ENCODE measurements around the gene KCNAB1. TPM values are rescaled to one million over a fixed set of nuclear protein-coding genes. Genes with fewer than 3 reads are reported as not detected.

KCNAB1 gene
- total and polyA plus RNA-seq, 4 donors = 0.76 to 2.8 (median 1.0) TPM

GRCh38 chr3:156226676-156227420, 106.5 kb downstream of the KCNAB1 start:
- no peak overlapping the region for H3K4me3 ChIP-seq (ENCODE audit: low read depth in 1 of 3, low read length in 3 of 3)
- no peak for TF ChIP-seq JUND (IDR thresholded peaks at IDR 0.05)
- no peak for TF ChIP-seq FOXA1 (IDR thresholded peaks at IDR 0.05)
- TF ChIP-seq GABPA (IDR thresholded peaks at IDR 0.05 in 1 of 2, conservative IDR thresholded peaks at IDR 0.05 in 1 of 2) = no peak
- TF ChIP-seq ATF3 (IDR thresholded peaks at IDR 0.05) = no peak
- no peak for TF ChIP-seq REST (IDR thresholded peaks at IDR 0.05)
- TF ChIP-seq NR2F2 (IDR thresholded peaks at IDR 0.05) = no peak
- no peak for TF ChIP-seq SP1 (IDR thresholded peaks at IDR 0.05)
- no peak for TF ChIP-seq MAX (IDR thresholded peaks at IDR 0.05)
- TF ChIP-seq CTCF (IDR thresholded peaks at IDR 0.05; ENCODE audit: low read depth, low read length, missing input control) = no peak
- no peak for TF ChIP-seq ZBTB33 (IDR thresholded peaks at IDR 0.05)
- no peak for TF ChIP-seq TAF1 (conservative IDR thresholded peaks at IDR 0.05)
- TF ChIP-seq HNF4G (IDR thresholded peaks at IDR 0.05) = no peak
- no peak for TF ChIP-seq YY1 (IDR thresholded peaks at IDR 0.05)
- no peak for TF ChIP-seq HNF4A (conservative IDR thresholded peaks at IDR 0.05)
- TF ChIP-seq RXRA (IDR thresholded peaks at IDR 0.05) = no peak
- no peak for TF ChIP-seq FOXA2 (IDR thresholded peaks at IDR 0.05)
- TF ChIP-seq RAD21 (IDR thresholded peaks at IDR 0.05) = no peak
- no peak for TF ChIP-seq EGR1 (IDR thresholded peaks at IDR 0.05; ENCODE audit: low read depth in 2 of 2)
- DNase-seq (ENCODE audit: low spot score) = no peak
- no peaks in the 10 kb centered on the region for H3K36me3 ChIP-seq (ENCODE audit: control insufficient read depth in 4 of 4, insufficient read depth in 3 of 4, low read depth in 1 of 4, low read length in 3 of 4)
- H3K9ac ChIP-seq (ENCODE audit: low read depth in 1 of 2, low read length in 2 of 2) = no peak overlapping the region
- no peaks in the 10 kb centered on the region for H3K27me3 ChIP-seq (ENCODE audit: control insufficient read depth in 4 of 4, insufficient read depth in 4 of 4, low read length in 3 of 4)
- 67% methylated on average over 6 of the region's 6 CpGs for WGBS
- no peak overlapping the region for H3K27ac ChIP-seq (ENCODE audit: low read depth in 1 of 2, low read length in 2 of 2)
- H3K4me1 ChIP-seq (ENCODE audit: control insufficient read depth in 4 of 4, insufficient read depth in 4 of 4, low read length in 3 of 4) = no peaks in the 10 kb centered on the region
- no peaks in the 10 kb centered on the region for H3K9me3 ChIP-seq (ENCODE audit: control insufficient read depth in 4 of 4, low read length in 3 of 4)

All from liver (tissue), 9 donors.